GM12864 (cell line): ENCODE measurements around the gene PAQR3.
A peak's percentile ranks its signal among the peaks of the same experiment; 100 is the strongest.

ENCODE experiments used
- DNase-seq: peaks from one replicate; pipeline ENCODE4 v3.0.0-alpha.2; 2011; ENCODE audit warnings: low read depth
- H3K4me3 ChIP-seq: 2 replicates; pipeline ENCODE4 v1.5.1; 2011; ENCODE audit warnings: mild to moderate bottlenecking, low read depth, low read length, control low read depth
- CTCF ChIP-seq: IDR thresholded peaks from 2 replicates; pipeline ENCODE4 v1.5.1; 2011; ENCODE audit warnings: low read depth, mild to moderate bottlenecking, moderate library complexity, low read length, control low read depth, inconsistent platforms; ENCODE audit errors: missing control alignments

The PAQR3 gene

GRCh38 chr4:78960926-78961325 lies 21.7 kb upstream of the PAQR3 start:
- no peak for DNase-seq
- no peak overlapping the region for H3K4me3 ChIP-seq
- TF ChIP-seq CTCF: no peak

- DNase-seq: no peak
- TF ChIP-seq CTCF: no peak
- H3K4me3 ChIP-seq: no peak overlapping the region
These were observed 17.7 kb upstream of the PAQR3 start for GRCh38 chr4:78956975-78957374.

- no peak overlapping the region for H3K4me3 ChIP-seq
- no peak for DNase-seq
- TF ChIP-seq CTCF: peak; percentile 47
These were observed 14.8 kb upstream of the PAQR3 start for GRCh38 chr4:78953769-78954666.

- no peak for TF ChIP-seq CTCF
- DNase-seq: no peak
- no peak overlapping the region for H3K4me3 ChIP-seq
These were observed 14.0 kb upstream of the PAQR3 start for GRCh38 chr4:78953231-78953630.

- H3K4me3 ChIP-seq: no peak overlapping the region
- DNase-seq: no peak
- peak; percentile 52 for TF ChIP-seq CTCF
These were observed 12.7 kb upstream of the PAQR3 start for GRCh38 chr4:78951862-78952472.

GRCh38 chr4:78949735-78950134 lies 10.5 kb upstream of the PAQR3 start:
- TF ChIP-seq CTCF: no peak
- DNase-seq: no peak
- no peak overlapping the region for H3K4me3 ChIP-seq
